Caco-2 (cell line): ENCODE data around the gene BUB1B. TPM values are rescaled to one million over a fixed set of nuclear protein-coding genes. Genes with fewer than 3 reads are reported as not detected.

Experiments used
- BruUV-seq: library from RNA; stranded (reverse); fragments of 400-500 nt; replicated peaks from 2 replicates; lab custom pipeline; 2021; lab: Mats Ljungman, UMichigan
- CTCF ChIA-PET: fragments of 300-600 bp; sonication (Branson Sonifier 250); formaldehyde crosslinking; loops from one replicate; lab custom pipeline; 2022; ENCODE audit warnings: antibody characterized with exemption; lab: Charles Lee
- POLR2A ChIA-PET: fragments of 300-600 bp; sonication (Branson Sonifier 250); formaldehyde crosslinking; loops from one replicate; lab custom pipeline; 2022; ENCODE audit warnings: antibody characterized with exemption; lab: Charles Lee
- DNase-seq, 2 experiments: peaks; one replicate each; pipeline versions ENCODE4 v3.0.0 to v3.0.0-alpha.2; 2020 to 2022
- H3K27me3 ChIP-seq: replicated peaks from 2 replicates; pipeline ENCODE4 v1.6.0; 2011; ENCODE audit warnings: low read length; ENCODE audit not compliant: control insufficient read depth, insufficient read depth
- H3K36me3 ChIP-seq: 2 replicates; pipeline ENCODE4 v1.5.1; 2011; ENCODE audit warnings: low read length; ENCODE audit not compliant: control insufficient read depth, insufficient read depth
- H3K4me1 ChIP-seq: fragments of 250-450 bp; sonication (Bioruptor Pico); 2 replicates; pipeline ENCODE4 v1.5.1; 2020; ENCODE audit warnings: mild to moderate bottlenecking
- H3K4me3 ChIP-seq: 2 replicates; pipeline ENCODE4 v1.5.1; 2011; ENCODE audit warnings: low read depth, mild to moderate bottlenecking, control low read depth, low read length
- H3K9me3 ChIP-seq: fragments of 250-450 bp; sonication (Bioruptor Pico); 2 replicates; pipeline ENCODE4 v1.5.1; 2020; ENCODE audit warnings: mild to moderate bottlenecking, moderate library complexity
- H3K27ac Mint-ChIP-seq: one replicate; pipeline ENCODE4 v1.8.0; 2022; ENCODE audit warnings: mixed read lengths; ENCODE audit not compliant: unreplicated experiment
- H3K27me3 Mint-ChIP-seq: one replicate; pipeline ENCODE4 v1.8.0; 2022; ENCODE audit warnings: mixed read lengths; ENCODE audit not compliant: insufficient read depth, unreplicated experiment
- H3K36me3 Mint-ChIP-seq: one replicate; pipeline ENCODE4 v1.8.0; 2022; ENCODE audit warnings: mild to moderate bottlenecking, mixed read lengths; ENCODE audit not compliant: insufficient read depth, unreplicated experiment
- H3K4me1 Mint-ChIP-seq: one replicate; pipeline ENCODE4 v1.8.0; 2022; ENCODE audit warnings: low read depth, mixed read lengths; ENCODE audit not compliant: unreplicated experiment
- H3K4me3 Mint-ChIP-seq: one replicate; pipeline ENCODE4 v1.8.0; 2022; ENCODE audit warnings: mild to moderate bottlenecking, moderate library complexity, mixed read lengths; ENCODE audit not compliant: unreplicated experiment
- H3K9me3 Mint-ChIP-seq: one replicate; pipeline ENCODE4 v1.8.0; 2022; ENCODE audit warnings: mixed read lengths; ENCODE audit not compliant: unreplicated experiment
- intact Hi-C: fragments of 100-400 bp; cut with micrococcal nuclease; formaldehyde crosslinking; loops from one replicate; pipeline ENCODE4 v1.10.0; 2022; ENCODE audit not compliant: unreplicated experiment
- total RNA-seq: library from RNA; stranded (reverse); gene quantifications from 2 replicates; pipeline ENCODE4 v1.2.3, GENCODE V29; 2022
- TF ChIP-seq, protein P1 (sequence below), 2 experiments: fragments of 200-600 bp in 1 of 2; IDR thresholded peaks; 1 replicate in 1 of 2; 2 replicates in 1 of 2; pipeline versions ENCODE4 v1.5.1 to v1.8.0; 2011 to 2022; ENCODE audit warnings: antibody characterized with exemption in 1 of 2, control low read depth in 1 of 2, inconsistent platforms in 1 of 2, low read depth in 1 of 2, low read length in 1 of 2, mild to moderate bottlenecking in 1 of 2, moderate library complexity in 1 of 2; ENCODE audit not compliant: insufficient read depth in 1 of 2, severe bottlenecking in 1 of 2, unreplicated experiment in 1 of 2

BUB1B gene
- total RNA-seq, 1 experiment from 2014 or later, result 73.5 TPM

- H3K9me3 Mint-ChIP-seq, result no peaks in the 10 kb centered on the region
- DNase-seq, result peak in 1 of 2 experiments; percentile 20
- TF ChIP-seq, protein P1, sequence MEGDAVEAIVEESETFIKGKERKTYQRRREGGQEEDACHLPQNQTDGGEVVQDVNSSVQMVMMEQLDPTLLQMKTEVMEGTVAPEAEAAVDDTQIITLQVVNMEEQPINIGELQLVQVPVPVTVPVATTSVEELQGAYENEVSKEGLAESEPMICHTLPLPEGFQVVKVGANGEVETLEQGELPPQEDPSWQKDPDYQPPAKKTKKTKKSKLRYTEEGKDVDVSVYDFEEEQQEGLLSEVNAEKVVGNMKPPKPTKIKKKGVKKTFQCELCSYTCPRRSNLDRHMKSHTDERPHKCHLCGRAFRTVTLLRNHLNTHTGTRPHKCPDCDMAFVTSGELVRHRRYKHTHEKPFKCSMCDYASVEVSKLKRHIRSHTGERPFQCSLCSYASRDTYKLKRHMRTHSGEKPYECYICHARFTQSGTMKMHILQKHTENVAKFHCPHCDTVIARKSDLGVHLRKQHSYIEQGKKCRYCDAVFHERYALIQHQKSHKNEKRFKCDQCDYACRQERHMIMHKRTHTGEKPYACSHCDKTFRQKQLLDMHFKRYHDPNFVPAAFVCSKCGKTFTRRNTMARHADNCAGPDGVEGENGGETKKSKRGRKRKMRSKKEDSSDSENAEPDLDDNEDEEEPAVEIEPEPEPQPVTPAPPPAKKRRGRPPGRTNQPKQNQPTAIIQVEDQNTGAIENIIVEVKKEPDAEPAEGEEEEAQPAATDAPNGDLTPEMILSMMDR (IDR thresholded peaks at IDR 0.05; ENCODE audit: insufficient read depth in 1 of 2, low read depth in 1 of 2, low read length in 1 of 2, severe bottlenecking in 1 of 2, unreplicated experiment in 1 of 2), result no peak
- Histone ChIP-seq H3K27me3 (no peaks in the 10 kb centered on the region), H3K4me3 (no peak overlapping the region), H3K4me1 (peaks cover 20% of the 10 kb centered on the region), H3K36me3 (no peaks in the 10 kb centered on the region), H3K9me3 (no peaks in the 10 kb centered on the region)
- H3K27me3 Mint-ChIP-seq, result no peaks in the 10 kb centered on the region
- ChIA-PET POLR2A (no interaction called here), CTCF (no interaction called here)
- no peaks in the 10 kb centered on the region for H3K36me3 Mint-ChIP-seq
- H3K27ac Mint-ChIP-seq, result no peak overlapping the region
- H3K4me3 Mint-ChIP-seq, result no peak overlapping the region
- intact Hi-C loops, result no loop called here
- peaks cover 7% of the 10 kb centered on the region for H3K4me1 Mint-ChIP-seq
- no TSS peak for BruUV-seq
Measured at GRCh38 chr15:40246496-40247280, 85.8 kb downstream of the BUB1B start.

DNA sequence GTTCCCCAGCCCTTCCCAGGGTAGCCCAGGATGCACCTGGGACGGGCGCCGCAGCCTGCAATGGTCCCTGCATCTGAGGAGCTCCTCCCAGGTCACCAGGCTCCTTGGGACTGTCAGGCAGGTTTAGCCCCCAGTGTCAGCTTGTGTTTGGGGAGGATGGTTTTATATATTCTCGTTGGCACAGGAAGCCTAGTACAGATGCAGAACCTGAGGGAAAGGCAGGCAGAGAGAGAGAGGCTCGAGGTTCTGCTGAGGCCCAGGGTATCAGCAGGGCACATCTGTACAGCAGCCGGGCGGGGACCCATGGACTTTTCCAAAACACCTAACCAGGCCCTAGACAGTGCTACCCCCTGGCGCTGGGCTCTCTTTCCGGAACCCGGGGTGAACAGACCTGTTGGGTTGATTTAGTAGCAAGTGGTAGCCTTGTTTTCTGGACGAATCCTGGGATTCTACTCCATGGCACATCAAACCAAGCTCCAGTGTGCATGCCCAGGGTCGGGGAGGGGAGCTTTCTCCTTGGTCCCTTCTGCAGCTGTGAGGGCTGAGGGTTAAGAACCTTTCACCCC, 86.6 kb downstream of the BUB1B start:
- peak in 1 of 2 experiments; percentile 9 for DNase-seq
- H3K9me3 ChIP-seq, result no peaks in the 10 kb centered on the region
- no peaks in the 10 kb centered on the region for H3K36me3 Mint-ChIP-seq
- no peak overlapping the region for H3K4me3 ChIP-seq
- H3K27me3 Mint-ChIP-seq, result no peaks in the 10 kb centered on the region
- no peak overlapping the region for H3K27ac Mint-ChIP-seq
- H3K4me3 Mint-ChIP-seq, result no peak overlapping the region
- H3K36me3 ChIP-seq, result no peaks in the 10 kb centered on the region
- CTCF ChIA-PET, result no interaction called here
- POLR2A ChIA-PET, result no interaction called here
- intact Hi-C loops, result no loop called here
- H3K9me3 Mint-ChIP-seq, result no peaks in the 10 kb centered on the region
- no peaks in the 10 kb centered on the region for H3K27me3 ChIP-seq
- no TSS peak for BruUV-seq
- TF ChIP-seq, protein P1 (IDR thresholded peaks at IDR 0.05; ENCODE audit: insufficient read depth in 1 of 2, low read depth in 1 of 2, low read length in 1 of 2, severe bottlenecking in 1 of 2, unreplicated experiment in 1 of 2), result no peak
- H3K4me1 ChIP-seq, result peaks cover 27% of the 10 kb centered on the region
- H3K4me1 Mint-ChIP-seq, result peaks cover 7% of the 10 kb centered on the region

GRCh38 chr15:40248006-40248783, 87.3 kb downstream of the BUB1B start:
- TF ChIP-seq, protein P1 (IDR thresholded peaks at IDR 0.05; ENCODE audit: insufficient read depth in 1 of 2, low read depth in 1 of 2, low read length in 1 of 2, severe bottlenecking in 1 of 2, unreplicated experiment in 1 of 2), result no peak
- no peak overlapping the region for H3K27ac Mint-ChIP-seq
- Histone ChIP-seq H3K4me3 (no peak overlapping the region), H3K27me3 (no peaks in the 10 kb centered on the region), H3K36me3 (no peaks in the 10 kb centered on the region), H3K4me1 (peaks cover 27% of the 10 kb centered on the region), H3K9me3 (no peaks in the 10 kb centered on the region)
- intact Hi-C loops, result no loop called here
- H3K4me1 Mint-ChIP-seq, result peaks cover 7% of the 10 kb centered on the region
- POLR2A ChIA-PET, result no interaction called here
- no peaks in the 10 kb centered on the region for H3K9me3 Mint-ChIP-seq
- no peak overlapping the region for H3K4me3 Mint-ChIP-seq
- BruUV-seq, result no TSS peak
- CTCF ChIA-PET, result no interaction called here
- DNase-seq, result peak in 1 of 2 experiments; percentile 24
- H3K27me3 Mint-ChIP-seq, result no peaks in the 10 kb centered on the region
- peaks cover 4% of the 10 kb centered on the region for H3K36me3 Mint-ChIP-seq
